OCI-LY3 (cell line): Measurements from ENCODE around the gene AKAP14.

Experiments used
- CTCF ChIP-seq: fragments of 200-600, 300-600 bp; sonication (generic); IDR thresholded peaks from 2 replicates; pipeline ENCODE4 v1.5.1; 2014; ENCODE audit warnings: antibody characterized with exemption, low read length, low read depth
- EZH2phosphoT487 ChIP-seq: fragments of 200-600 bp; shearing (Covaris generic); IDR thresholded peaks from 2 replicates; pipeline ENCODE4 v1.6.1; 2018; ENCODE audit warnings: antibody characterized with exemption, mixed run types, low read depth

- TF ChIP-seq CTCF (no peak), EZH2phosphoT487 (no peak)
These were observed 3.4 kb downstream of the AKAP14 start for GRCh38 chrX:119899125-119899524.
